Fibroblast of skin of back (primary cell): Measurements from ENCODE around the gene ATF1. TPM values are rescaled to one million over a fixed set of nuclear protein-coding genes. Genes with fewer than 3 reads are reported as not detected.

ENCODE experiments used
- DNase-seq: peaks from one replicate; pipeline ENCODE4 v3.0.0-alpha.2; 2013
- polyA plus RNA-seq, 2 experiments: library from polyadenylated mRNA; unstranded; fragments of 120-200 nt; gene quantifications; one replicate each; pipeline ENCODE4 v1.2.1, GENCODE V29; 2013; ENCODE audit not compliant: insufficient read length in 2 of 2

ATF1 gene
- polyA plus RNA-seq (2013, experiment 1 of 2; ENCODE audit: insufficient read length): 19.6 TPM
- 19.3 TPM for polyA plus RNA-seq (2013, experiment 2 of 2; ENCODE audit: insufficient read length)

DNA sequence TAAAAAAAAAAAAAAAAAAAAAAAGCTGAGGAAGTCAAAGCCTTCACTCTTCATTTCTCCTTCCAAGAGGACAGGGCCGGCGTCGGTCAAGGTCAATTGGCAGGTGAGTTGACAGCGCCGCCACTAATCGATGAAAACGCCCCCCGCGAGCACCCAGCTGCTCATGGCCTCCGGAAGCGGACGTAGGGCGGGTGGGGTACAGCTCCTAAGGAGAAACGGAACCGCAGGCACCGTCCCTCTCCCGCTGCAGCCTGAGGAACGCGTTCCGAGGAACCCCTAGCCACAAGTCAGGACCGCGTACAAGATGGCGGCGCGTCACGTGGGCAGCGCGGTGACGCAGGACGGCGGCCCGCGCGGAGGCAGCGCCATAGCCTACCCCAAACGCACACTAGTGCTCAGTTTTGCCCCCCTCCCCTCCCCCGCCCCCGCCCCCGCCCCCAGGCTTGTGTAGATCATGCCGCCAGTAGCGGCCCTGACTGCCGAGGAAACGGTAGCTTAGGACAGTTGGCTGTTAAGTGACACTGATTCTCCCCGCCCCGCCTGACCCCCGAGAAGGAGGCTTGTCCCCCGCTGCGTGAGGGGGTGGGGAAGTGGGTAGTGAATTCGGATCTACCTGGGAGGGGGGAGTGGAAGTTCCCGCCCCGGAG lies at the start of gene ATF1:
Gene ATF1, plus strand, starts transcription at position 463 of the 647 bp plus-strand sequence. CDS start 16,045 bp downstream, outside the sequence.
- DNase-seq: peak; percentile 91

DNA sequence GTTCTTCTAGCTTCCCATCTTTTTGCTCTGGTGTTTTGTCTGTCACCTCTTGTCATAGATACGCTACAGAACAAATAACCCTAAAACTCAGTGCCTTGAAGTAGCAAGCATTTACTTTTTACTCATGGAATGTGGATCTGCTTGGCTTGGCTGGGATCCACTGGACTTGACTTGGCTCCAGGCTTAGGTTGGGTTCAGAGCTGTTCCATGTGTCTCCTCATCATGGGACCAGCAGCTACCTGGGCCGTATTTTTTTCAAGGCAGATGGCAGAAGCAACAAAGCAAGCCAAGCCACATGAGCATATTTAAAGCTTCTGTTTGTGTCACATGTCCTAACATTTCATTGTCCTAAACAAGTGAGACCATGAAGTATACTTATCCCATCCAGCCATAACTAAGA lies 48.7 kb upstream of the ATF1 start:
- DNase-seq: no peak

DNA sequence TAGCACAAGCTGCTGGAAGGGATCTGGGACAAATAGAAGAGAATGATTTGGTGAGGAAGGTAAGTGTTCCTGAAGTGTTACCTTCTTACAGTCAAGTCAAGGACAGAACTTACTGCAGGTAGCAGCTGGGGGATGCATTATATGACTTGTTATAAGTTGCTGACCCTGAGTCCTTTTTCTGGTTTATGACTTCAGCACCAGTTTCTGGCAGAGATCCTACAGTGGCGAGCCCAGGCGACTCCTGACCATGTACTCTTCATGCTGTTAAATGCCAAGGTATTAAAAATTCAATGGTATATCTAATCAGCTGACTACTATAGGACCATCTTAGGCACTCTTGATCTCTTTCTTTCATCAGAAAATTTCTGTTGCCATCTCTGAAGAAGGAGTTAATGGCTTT lies 45.1 kb upstream of the ATF1 start:
- DNase-seq: no peak

DNA sequence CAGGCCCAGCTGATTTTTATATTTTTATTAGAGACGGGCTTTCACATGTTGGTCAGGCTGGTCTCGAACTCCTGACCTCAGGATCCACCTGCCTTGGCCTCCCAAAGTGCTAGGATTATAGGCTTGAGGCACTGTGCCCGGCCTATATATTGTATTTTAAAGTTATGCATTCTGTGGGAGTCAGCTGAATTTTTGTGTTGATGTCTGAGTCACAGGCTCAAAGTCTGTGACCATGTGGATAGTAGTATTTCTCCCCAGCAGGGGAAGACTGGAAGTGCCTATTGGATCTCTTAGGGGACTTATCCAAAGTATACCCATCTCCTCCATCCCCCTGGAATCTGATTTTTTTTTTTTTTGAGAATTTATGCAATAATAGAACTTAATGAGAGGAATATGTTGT lies 43.8 kb upstream of the ATF1 start:
- DNase-seq: no peak

DNA sequence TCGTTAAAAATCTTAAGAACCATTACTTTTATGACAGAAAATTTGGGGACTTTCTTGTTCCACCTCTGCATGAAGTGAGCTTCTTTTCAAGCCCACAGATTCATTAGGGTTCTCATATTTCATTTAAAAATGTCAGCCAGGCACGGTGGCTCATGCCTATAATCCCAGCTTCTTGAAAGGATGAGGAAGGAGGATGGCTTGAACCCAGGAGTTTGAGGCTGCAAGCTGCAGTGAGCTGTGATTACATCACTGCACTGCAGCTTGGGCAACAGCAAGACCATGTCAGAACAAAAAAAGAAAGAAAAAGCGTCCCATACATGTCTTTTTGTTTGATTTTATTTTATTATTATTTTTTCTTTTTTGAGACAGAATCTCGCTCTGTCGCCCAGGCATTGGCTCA lies 43.4 kb upstream of the ATF1 start:
- no peak for DNase-seq

DNA sequence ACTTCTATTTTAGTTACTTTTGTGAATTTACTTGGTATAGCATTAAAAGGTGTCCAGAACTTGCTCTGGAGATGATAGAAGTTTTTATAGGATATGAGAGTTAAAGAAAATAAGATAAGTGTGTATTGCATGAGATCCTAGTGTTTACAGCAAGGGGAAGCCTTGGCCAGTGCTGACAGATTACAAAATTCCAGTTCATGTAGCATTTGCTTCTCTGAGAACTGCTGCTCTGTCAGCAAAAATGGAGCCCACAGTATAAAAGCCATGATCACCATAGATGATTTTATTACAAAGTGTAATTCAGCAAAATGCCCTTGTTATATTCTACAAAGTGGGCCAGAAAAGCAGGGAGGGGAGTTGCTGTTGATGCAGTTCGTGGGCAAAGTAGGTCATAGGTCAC lies 40.0 kb upstream of the ATF1 start:
- DNase-seq: no peak

DNA sequence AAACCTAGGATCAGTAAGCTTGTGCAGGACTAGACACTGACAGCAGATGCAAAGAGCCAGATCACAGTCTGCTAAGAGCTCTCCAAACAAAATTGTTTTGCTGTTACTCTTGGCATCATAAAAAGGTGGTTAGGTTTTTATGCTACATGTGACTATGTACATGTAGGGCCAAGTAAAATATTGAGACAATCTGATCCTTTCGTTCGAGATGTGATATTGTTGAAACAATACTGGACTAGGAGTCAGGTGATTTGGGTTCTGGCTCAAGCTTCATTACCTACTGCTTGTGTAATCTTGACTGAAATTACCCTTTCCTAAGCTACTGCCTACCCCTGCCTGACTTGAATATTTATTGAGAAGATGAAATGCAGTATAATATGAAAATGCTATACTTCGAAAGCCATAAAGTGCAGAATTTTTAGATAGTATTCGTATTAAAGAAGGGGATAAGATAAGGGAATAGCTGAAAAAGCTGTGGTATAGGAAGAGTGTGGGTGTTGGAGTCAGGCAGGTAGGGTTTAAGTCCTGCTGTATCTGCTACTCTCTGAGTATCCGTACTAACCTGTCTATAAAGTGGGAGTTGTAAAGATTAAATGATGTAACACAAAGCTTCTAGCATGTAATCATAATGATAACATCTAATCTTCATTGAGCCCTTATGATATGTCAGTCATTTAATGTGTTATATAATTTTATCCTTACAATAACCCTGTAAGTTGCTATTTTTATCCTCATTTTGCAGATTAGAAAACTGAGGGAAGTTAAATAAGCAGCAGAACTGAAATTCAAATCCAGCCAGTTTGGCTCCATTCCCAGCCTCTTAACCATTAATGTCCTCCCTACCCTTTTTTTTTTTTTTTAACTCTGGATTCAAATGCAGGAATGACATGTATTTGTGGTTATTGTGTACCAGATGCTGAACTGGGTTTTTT lies 38.6 kb upstream of the ATF1 start:
- DNase-seq: no peak

DNA sequence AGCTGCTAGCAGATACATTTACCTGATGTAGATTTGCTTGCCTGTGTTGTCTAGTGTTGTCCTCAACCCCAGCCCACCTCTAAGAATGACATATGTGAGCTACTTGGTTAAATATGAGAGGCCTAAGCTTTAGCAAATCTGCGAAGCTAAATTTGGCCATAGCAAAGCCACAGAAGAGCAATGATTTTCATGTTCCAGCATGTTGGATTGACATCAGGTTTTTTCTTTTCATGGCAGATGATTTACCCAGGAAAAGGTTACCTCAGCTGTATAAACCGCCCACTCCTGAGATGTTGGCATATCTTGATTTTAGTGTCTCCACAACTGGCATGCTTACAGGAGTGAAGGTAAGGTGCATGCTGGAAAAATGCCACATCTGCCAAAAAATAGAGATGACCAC lies 36.4 kb upstream of the ATF1 start:
- no peak for DNase-seq

DNA sequence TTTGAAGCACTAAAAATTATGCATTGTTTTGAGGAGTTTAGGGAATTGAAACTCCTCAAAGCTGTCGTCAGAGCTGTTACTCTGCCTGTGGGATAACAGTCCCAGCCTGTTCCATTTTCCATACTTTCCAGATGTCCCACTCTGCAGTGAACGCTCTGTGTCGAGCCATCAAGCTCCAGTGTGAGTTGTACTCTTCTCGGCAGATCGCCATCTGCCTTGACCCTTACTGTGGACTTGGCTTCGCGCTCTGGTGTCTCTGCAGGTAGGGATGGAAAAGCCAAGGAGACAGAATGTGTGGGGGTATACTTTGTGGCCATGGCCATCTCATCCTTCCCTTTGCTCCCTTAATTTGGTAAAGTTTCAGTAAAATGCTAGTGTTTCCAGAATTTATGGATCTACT lies 35.5 kb upstream of the ATF1 start:
- DNase-seq: no peak

DNA sequence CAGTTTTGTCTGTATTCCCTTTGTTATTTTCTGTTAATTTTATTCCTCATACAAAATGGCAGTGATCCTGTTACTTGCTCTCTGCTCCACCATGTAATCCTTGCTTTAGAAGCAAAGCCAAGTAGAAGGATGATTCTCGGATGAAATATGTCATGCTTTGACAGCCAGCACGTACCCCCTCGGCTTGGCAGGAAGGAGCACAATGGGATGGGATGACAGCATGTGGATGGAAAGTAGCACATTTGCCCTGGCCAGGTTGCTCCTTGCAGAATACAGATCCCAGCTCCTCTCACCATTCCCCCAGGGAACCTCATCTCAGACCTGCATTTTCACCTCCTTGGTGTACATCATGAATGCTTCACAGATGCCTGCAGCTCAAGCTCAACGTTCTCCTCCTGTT lies 35.1 kb upstream of the ATF1 start:
- DNase-seq: no peak

DNA sequence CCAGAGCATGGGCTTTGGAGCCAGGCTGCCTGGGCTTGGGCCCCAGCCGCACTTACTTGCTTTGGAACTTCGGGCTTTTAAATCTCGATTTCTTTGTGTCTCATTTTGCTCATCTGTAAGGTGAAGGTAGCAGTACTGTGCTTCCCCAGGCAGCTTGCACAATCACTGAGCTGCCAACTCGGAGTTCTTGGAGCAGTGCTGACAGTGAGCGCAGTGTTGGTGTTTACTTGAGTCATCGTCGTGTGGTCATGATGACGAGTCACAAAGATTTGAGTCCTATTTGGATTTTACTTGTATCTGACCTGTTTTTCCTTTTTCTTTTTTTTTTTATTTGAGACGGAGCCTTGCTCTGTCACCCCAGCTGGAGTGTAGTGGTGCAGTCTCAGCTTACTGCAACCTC lies 31.3 kb upstream of the ATF1 start:
- DNase-seq: peak; percentile 68

DNA sequence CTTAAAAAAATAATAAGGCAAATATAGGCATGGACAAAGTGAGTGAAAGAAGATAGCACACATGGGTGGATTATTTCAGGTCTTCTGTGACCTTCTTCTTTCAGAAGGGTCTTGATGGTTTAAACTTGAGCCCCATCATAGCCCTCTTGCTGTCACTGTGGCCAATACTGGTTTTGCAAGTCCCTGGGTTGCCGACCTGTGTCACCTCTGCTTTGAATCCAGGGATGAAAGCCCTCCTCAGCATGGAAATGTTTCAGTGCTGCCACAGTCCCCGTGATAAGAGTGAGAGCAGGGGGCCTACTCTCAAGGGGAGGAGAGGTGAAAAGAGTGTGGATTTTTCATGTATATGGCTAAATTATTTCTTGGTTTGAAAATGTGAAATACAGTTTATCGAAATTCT lies 30.2 kb upstream of the ATF1 start:
- no peak for DNase-seq

DNA sequence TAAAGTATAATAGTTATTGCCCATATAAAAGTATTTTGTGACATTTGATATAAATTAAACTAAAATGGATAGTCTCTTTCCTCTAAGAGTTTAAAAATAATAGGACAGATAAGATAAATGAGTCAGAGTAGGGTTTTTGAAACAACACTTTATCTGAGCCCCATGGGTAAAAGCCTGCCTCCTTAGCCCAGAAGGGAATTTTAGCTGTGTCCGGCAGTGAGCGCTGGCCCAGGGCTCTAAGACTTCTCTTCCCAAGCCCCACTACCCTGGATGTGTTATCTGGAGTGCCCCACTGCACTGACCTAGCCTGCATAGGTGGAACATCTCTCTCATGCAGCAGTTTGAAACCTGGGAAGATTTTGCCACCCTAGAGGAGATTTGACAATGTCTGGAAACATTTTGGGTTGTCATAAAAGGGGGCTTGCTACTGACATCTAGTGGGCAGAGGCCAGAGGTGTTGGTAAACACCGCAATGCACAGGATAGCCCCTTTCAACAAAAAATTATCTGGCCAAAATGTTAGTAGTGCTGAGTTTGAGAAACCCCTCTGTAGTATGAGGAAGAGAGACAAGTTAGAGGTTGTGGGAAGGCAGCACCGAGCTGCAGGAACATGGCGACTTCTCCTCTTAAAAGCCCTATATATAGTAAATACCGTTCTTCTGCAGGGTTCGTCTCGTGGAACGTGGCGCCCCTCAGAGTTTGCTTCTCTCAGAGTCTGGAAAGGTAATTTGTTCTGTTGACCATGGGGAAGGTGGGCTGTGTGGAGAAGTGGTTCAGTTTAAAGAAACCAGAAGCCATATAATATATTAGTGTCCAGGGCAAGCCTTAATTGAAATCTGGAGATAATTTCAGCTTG lies 29.3 kb upstream of the ATF1 start:
- peak; percentile 46 for DNase-seq

DNA sequence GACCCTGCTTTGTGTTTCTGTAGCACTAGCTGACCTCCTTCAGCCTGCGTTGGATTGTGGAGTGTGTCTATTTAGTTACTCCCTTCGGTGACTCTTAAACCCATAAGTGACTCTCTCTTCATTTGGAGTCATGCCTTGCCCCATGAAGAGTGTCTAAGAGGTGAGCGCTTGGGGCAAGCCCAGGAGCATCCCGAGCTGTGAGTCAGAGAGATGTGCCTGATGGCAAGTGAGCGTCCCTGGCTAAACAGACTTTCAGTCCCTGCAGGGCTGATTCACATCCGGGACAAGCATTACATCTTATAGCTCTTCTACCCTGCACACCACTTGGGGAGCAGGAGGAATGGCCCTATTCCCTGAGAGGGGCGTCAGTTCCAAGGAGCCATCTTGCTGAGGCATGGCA lies 24.3 kb upstream of the ATF1 start:
- no peak for DNase-seq

DNA sequence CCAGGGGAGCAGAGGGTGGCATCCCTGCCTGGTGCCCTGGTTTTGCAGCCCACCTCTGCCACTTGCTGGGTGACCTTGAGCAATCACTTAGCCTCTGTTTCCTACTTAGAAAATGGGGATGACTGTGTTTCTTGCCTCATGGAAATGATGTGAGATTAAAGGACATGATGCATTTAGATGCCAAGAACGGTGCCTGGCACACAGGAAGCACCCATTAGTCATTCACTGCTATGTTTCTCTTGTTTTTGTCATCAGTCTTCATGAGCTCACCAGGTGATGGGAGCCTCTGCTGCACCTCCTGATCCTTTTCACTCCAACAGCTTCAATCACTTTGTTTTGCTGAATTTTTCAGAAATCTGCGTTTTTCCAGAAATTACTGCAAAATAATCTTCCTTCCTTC lies 23.6 kb upstream of the ATF1 start:
- DNase-seq: no peak

DNA sequence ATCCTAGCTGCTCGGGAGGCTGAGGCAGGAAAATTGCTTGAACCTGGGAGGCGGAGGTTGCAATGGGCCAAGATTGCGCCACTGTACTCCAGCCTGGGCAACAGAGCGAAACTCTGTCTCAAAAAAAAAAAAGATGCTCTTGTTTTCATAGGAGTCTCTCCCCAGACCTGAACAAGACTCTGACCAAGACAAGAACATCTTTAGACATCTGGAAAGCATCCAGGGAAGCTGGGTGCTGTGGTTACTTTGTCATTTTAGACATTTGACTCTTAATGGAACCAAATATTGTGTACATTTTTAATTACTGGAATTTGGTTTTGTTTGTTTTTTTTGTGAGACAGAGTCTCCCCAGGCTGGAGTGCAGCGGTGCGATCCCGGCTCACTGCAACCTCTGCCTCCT lies 21.1 kb upstream of the ATF1 start:
- DNase-seq: no peak

DNA sequence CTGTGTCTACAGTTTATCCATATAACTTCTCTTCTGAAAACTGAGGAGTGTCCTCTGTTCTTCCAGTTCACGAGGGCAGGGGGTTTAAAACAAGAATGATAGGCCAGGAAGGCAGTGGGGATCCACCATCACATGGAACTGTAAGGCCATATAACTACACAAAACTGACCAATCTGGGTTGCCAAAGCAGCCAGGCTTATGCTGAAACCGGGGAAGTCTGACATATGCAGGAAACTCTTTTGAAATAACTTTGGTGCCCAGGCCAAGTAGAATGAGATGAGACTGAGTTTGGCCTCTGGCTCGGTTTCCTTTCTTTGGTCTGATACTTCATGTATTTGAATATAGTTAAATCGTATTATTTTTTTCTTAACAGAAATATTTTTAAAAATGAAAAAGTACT lies 18.0 kb upstream of the ATF1 start:
- DNase-seq: no peak

DNA sequence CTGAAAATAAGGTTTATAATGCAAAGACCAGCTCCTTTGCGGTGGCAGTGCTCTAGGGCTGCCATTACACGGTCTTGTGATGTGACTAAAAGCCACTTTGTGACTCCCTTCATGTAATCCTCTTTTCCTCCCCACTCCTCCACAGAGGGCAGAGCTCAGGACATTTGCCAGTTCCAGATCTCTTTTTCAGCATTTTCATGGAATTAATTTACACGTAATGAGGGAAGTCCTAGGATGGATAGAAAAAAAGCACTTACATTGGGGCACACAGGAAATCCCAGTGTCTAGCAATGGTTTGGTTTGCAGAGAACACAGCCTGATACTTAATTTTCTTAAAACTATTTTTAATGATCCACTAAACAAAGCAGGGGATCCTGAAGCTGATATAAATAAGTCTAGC lies 17.5 kb upstream of the ATF1 start:
- no peak for DNase-seq

DNA sequence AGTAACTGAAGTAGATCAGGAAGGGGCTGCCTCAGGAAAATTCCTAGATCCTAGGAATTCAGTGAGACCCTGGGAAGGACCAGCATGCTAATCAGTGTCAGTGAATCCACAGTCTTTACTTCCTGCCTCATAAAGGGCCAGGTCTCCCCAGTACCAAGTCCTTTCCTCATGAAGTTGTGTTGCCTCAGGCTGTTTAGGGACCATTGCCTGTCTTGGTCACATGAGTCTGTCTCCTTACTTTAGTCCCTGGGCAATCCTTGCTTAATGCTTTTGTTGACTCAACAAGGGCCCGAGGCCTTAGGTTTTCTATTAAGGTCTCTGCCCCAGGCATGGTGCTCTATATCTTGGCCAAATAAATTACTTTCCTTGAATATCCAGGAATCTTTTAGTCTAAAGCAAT lies 16.1 kb upstream of the ATF1 start:
- DNase-seq: no peak

DNA sequence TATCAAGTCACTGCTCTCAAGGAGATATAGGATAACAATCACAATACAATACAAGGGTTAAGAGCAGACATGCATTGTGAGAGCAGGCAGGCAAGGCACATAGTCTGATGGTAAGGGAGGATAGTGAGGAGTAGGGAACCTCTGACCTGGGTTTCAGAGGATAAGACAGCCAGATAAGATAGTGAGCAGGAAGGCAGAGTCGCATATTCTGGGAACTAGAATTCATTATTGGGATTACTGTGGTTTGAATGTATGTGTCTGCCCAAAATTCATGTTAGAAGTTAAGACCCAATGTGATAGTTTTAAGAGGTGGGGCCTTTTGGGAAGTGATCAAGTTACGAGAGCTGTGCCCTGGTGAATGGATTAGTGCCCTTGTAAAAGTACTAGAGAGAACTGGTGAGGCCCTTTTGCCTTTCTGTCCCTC lies 14.4 kb upstream of the ATF1 start:
- no peak for DNase-seq

DNA sequence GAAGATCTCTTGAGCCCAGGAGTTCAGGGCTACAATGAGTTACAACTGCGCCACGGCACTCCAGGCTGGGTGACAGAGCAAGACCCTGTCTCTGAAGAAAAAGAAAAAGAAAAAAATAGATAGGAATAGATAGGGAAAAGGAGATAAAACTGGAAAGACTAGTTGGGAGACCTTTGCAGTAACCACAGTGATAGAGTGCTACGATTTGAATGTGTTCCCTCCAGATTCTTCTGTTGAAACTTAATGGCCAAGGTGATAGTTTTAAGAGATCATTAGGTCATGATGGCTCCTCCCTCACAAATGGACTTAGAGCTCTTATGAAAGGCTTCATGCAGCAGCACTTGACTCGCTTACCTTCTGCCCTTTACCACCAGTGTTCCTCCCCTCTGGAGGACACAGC lies 13.5 kb upstream of the ATF1 start:
- no peak for DNase-seq

DNA sequence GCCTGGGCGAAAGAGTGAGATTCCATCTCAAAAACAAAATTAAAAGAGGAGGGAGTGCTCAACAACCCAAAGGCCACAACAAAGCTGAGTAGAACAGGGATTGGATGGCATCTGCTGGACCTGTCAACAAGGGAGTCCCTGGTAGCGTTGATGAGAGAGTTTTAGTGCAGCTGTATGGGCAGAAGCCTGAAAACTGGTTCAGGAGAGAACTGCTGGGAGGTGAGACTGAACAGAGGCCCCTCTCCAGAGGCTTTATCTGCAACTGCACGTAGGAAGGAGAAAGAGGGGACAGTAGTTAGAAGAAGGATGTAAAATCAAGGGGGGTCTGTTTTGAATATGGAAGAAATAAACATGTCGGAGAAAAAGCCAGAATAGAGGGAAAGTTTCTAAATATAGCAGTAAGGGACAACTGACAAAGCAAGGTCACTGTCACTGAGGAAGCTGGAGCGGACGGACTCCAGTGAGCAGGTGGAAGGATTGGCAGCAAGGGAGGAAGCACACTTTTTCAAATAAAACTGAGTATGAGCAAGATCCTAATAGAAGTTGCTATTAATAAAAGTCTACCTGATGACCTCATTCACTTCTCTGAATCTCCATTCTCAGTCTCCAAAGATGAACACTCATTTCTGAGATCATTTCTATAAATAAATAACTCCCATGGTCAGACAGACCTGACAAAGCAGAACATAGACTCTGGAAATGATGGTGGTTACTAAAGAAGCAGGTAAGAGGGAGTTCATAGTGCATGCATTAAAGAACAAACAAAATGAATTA lies 11.8 kb upstream of the ATF1 start:
- no peak for DNase-seq
